Sigmoid colon (tissue), 3 donors: ENCODE results near the gene DOLK.

Experiments used
- POLR2A ChIP-seq, 2 donors: fragments of 450-650 bp; IDR thresholded peaks; one replicate each; pipeline ENCODE4 v1.6.1; 2016; ENCODE audit warnings: antibody characterized with exemption in 2 of 2, mild to moderate bottlenecking in 2 of 2, moderate library complexity in 2 of 2
- TF ChIP-seq, protein P1 (sequence below), 4 experiments: fragments of 450-650 bp in 3 of 4; fragments of 200-600 bp in 1 of 4; IDR thresholded peaks; one replicate each; pipeline ENCODE4 v1.5.1; 2016 to 2019; ENCODE audit warnings: antibody characterized with exemption in 4 of 4, mild to moderate bottlenecking in 3 of 4, moderate library complexity in 2 of 4

DNA sequence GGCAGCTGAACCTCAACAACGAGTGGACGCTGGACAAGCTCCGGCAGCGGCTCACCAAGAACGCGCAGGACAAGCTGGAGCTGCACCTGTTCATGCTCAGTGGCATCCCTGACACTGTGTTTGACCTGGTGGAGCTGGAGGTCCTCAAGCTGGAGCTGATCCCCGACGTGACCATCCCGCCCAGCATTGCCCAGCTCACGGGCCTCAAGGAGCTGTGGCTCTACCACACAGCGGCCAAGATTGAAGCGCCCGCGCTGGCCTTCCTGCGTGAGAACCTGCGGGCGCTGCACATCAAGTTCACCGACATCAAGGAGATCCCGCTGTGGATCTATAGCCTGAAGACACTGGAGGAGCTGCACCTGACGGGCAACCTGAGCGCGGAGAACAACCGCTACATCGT is 39.0 kb downstream of the DOLK start:
- TF ChIP-seq POLR2A (IDR thresholded peaks at IDR 0.05) = no peak
- TF ChIP-seq, protein P1, sequence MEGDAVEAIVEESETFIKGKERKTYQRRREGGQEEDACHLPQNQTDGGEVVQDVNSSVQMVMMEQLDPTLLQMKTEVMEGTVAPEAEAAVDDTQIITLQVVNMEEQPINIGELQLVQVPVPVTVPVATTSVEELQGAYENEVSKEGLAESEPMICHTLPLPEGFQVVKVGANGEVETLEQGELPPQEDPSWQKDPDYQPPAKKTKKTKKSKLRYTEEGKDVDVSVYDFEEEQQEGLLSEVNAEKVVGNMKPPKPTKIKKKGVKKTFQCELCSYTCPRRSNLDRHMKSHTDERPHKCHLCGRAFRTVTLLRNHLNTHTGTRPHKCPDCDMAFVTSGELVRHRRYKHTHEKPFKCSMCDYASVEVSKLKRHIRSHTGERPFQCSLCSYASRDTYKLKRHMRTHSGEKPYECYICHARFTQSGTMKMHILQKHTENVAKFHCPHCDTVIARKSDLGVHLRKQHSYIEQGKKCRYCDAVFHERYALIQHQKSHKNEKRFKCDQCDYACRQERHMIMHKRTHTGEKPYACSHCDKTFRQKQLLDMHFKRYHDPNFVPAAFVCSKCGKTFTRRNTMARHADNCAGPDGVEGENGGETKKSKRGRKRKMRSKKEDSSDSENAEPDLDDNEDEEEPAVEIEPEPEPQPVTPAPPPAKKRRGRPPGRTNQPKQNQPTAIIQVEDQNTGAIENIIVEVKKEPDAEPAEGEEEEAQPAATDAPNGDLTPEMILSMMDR (IDR thresholded peaks at IDR 0.05) = no peak
